ENCODE measurements around the gene DHH.

The DHH gene

DNA sequence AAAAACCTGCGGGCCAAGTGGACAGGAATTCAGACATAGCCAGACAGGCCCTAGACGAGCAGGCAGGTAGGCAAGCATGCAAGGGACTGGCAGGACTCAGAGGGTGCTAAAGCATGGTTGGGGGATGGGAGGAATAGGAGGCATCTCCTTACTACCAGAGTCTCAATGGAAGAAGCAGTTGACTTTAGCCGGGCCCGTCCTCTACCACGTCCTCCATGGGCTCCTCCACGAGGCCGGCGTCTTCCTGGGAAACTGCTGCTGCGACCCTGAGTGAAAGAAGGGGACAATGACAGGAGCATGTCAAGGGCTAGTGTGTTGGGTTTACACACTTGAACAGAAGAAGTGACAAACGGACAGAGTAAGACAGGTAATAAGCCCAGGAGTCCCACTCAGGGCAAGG lies 45.6 kb downstream of the DHH start:
- DNase-seq = no peak

DNA sequence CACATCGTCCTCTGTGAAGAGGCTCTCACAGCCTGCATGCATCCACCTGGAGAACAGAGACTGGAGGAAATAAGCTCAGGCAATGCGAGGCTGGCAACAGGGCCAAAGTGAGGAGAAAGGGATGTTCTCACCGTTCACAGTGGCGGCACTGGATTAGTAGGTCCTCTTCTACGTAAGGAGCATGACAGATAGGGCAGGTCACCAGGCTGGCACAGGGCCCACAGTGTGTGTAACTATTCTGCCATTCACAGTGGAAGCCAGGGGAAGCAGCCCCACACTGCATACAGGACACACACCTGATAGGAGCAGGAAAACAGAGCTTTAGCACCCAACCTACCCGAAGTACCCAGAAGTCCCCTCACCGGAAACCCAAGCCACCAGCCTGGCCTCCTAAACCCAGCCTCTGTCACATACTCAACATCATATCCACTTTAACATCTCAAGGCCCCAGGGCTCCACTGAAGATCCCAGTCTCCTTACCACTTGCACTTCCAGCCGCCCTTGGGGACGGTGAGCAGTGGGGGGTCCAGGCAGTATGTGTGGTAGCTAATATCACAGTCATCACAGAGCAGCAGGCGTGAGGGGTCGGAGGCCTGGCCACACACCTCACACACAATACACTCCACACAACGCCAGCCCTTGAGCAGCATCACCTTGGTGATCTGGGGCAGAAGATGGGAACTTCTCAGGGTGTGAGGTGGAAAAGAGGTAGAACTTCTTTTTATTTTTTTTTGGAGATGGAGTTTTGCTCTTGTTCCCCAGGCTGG lies 48.3 kb downstream of the DHH start:
- DNase-seq = no peak

DNA sequence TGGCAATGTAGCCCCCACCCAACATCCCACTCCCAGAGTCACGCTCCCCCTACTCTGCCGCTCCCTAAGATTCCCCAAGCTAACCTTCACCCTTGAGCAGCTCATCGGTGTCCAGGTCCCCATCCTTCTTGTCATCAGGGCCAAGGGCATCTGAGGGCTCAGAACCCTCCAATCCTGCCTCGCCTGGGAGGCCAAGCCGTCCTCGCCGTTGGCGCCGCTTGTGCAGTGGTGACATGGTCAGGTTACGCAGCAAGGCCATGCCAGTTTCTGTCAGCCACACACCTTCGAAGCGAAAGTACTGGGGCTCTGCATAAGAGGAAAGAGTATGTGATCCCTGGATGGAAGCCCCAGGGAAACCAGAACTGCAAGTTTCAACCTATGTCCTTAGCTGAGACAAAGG lies 49.9 kb downstream of the DHH start:
- DNase-seq = no peak

DNA sequence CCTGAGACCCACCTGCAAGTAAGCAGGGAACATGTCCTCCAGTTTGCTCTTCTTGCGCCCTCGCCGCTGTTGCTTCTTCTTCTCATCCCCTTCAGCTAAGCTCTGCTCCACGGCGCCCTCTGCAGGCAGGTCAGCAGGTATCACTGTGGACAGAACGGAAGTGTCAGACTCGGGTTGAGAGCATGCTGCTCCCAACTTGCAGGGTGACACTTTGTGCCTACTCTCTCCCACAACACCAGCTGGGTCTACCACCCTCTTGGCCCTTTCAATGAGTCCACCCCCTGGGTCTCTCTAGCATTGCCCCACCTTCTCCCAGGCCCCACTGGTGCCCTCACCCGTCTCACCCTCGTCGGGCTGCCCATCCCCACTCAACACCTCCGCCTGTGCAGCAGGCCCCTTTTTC lies 50.7 kb downstream of the DHH start:
- DNase-seq = peak; percentile 57 to 85 (median 72)

DNA sequence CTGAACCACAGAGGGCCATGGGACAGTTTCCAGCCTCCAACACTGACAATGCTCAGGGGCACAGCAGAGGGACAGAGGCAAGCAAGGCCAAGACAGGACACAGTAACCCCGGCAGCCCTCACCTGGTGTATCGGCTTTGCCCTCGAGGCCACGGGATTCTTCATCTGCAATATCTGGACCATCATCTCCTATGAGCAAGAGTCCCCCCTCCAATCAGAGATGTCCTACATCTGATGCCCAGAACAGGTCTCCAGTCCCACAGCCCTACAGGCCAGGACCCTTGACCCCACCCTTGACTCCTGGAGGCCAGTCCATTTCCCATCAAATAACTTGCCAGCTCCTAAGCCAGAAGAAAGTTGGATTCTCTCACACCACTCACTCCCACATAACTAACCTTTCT lies 51.4 kb downstream of the DHH start:
- no peak for DNase-seq

DNA sequence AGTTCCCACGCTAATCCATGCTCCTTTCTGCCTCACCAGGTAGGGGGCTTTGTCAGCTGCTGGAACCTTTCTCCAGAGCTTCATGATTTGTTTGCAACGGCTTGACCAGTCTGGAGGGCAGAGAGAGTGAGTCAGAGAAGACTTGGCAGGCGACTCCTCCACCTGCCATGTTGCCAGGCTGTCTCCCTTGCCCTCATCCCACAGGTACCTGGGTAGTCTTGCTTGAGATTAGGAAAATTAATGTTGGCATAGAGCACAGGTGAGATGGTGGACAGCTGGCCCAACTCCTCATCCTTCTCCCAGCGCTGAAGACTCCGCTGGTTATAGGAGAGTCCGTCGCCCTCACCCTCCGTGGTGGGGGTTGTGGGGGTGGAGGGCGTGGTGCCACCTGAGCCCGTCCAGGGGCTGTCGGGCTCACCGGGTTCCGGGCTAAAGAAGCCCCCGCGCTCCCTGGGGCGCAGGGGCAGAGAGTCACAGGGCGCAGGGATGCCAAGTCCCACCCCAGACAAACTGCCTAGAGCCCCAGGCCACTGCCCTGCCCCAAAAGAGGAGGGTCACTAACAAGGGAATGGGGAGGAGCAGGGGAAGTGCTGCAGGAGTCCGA lies 52.6 kb downstream of the DHH start:
- DNase-seq = no peak

DNA sequence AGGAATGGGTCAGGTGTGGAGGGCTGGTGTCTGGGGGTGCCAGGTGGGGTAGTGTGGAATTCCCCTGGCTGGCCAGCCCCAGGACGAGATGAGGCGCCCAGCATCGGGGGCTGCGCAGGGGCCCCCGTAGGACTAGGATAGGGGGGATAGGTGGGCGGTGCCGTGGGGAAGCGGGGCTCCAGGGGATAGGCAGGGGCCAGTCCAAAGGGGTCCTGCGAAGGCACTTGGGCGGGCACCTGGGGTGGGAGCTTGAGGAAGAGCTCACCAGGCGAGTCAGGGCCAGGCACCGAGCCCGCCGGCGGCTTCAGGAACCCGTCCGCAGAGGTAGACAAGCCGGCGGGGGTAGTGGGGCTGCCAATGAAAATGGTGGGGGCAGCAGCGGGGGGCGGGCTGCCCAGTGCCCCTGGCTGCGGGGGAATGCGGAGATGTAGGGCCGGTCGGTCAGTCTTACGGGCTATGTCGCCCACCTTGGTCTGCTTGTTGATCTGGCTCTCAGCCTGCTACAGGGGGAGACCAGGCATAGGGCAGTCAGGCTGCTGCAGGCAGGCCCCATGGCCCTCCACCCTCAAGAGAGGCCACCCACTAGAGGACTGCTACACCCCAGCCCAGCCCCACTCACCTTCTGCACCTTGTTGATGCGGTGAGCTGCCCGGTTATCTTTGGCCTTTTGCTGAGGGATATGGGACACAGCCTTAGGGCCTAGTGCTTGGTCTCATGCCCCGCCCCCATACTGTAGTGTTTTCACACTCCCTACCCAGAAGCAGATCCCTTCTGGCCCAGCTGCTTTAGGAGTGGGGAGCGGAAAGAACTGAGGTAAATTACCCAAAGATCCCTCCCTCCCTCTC lies 53.3 kb downstream of the DHH start:
- DNase-seq = no peak

DNA sequence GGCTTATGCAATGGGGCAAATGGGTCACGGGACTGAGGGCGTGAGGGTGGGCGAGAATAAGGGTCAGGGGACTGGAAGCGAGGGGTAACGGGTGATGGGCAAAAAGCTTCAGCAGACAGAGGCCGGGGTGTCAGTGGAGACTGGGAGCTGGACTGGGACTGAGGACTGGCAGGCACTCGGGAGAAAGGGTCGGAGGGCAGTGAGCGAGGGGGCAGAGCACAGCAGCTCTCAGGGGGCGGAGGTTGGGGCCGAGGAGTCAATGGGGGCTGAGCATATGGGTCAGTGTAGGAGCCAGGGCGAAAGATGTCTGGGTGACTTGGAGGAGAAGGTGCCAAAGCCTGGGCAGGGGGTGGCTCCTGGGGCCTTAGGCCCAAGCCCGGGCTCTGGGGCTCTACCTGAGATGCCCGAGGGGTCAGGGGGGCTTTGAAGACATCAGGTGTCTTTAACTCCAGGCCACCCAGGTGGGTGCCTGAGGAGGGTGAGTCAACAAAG lies 54.2 kb downstream of the DHH start:
- DNase-seq = no peak

DNA sequence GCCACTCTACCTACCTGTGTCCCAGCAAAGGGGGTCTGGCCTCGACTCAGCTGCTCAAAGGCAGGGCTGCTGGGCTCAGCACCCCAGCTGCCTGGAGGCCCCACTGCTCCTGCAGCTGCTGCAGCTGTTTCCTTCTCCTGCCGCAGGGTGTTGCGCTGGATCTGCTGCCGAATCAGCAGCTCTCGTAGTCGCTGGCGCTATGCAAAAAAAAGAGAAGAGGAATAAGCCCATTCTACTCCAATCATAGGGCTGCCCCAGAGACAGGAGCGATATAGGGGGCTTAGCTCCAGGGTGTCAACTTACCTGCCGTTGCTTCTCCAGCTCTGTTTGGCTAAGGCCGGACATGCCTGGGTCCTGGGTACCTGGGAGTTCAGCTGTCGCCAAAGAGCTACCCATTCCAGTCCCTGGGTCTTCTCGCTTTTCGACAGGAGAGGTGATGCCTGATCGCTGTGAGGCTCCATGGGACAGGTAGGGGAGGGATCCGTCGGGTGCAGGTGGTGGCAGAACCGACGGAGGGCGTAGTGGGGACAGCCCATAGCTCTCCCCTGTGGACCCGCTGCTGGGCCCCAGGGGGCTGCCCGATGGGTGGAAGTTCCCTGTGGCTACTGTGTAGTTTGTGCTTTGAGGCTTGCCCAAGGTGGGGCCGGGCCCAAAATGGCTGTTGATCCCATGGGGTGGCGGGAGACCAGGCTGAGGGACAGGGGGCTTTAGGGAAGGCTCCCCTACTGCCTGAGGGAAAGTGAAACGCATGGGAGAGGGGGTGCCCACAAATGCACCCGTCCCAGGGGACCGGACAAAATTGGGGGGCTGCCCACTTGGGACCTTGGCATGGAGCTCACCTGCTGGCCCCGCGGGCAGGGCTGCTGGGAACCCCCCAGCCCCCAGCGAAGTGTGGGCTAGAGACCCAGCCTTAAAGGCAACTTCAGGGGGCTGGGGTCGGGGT lies 54.9 kb downstream of the DHH start:
- no peak for DNase-seq

DNA sequence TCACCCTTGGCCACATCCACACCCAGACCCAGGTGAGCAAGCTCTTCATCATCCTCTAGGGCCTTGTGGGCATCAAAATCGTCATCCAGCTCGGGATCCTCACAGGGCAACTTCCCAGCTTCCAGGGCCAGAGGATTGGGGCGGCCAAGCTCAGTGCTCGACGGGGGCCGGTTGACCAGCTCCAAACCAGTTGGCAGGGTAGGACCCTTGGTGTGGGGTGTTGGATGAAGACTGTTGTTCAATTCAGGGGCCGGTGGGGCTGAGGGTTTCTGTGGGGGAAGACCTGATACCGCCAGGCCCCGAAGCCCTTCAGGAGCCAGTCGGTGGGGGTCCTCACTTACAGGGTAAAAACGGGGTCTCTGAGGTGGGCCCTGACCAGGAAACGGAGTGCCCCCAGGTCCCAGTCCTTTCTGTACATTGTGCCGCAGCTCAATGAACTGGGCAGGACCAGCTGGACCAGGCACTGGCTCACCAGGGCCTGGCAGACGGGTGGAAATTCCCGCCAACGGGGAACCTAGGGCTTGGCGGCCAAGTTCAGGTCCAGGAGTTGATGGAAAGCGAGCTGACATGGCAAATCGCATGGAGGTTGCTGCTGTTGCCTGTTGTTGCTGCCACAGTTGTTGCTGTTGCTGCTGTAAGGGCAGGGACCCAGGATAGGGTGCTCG lies 56.2 kb downstream of the DHH start:
- DNase-seq = no peak

DNA sequence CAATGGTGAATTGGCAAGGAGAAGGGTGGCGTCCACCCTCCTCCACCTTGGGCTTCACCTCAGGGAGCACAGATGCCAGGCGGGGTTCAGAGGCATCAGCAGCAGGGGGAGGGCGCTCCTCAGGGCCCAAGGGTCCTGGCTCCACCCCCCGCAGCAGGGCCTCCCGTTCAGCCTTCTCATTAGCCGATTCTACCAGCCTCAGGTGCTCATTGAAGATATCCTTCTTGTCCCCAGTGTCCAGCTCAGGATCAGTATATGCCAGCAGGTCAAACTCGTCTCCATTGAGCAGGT lies 56.7 kb downstream of the DHH start:
- no peak for DNase-seq

DNA sequence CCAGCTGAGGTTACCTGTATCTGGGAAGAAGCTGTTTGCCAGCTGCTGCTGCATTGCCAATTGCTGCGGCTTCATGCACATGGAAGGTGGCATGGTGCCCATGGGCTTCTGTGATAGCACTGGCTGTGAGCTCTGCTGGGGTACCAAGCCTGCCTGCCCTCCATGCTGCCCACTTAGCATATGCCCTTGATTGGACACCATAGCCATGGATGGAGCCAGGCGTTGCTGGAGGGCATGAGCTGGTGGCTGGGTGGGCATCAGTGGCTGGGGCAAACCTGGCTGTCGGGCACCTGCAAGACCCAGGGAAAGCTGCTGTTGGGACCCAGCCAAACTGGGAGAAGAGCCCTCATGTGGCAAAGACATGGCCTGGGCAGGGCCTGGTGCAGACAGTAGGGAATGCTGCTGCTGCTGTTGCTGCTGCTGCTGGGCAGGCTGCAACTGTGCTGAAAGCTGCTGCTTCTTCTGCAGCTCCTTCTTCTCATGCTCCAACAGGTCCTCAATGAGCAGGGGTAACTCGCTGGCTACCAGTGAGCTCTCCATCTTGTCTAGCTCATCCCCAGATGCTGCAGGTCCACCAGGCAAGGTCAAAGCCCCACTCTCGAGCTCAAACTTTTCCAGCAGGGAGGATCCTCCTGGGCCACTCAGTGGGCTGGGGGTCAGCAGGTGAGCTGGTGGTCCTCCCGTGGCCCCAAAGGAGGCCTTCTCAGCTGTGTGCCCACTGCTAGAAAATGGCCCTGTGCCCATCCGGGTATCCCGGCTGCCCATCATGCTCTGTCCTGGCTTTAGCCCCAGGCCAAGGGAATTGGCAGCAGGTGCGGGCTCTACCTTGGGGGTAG lies 57.3 kb downstream of the DHH start:
- no peak for DNase-seq

Measured in stimulated activated naive CD4-positive, alpha-beta T cell (primary cell).